GM21381 (cell line): Measurements from ENCODE around the gene LILRA2.
"Not testable (repeated sequence)": the region's sequence is repeated elsewhere in the genome, so short reads cannot be mapped to it uniquely, and the experiment has no call there.

ENCODE experiments used
- ATAC-seq: cut with Tn5 transposase; IDR thresholded peaks from one replicate; pipeline ENCODE4 v1.9.1; 2021; ENCODE audit warnings: mild to moderate bottlenecking, moderate library complexity; ENCODE audit not compliant: unreplicated experiment

LILRA2 gene

DNA sequence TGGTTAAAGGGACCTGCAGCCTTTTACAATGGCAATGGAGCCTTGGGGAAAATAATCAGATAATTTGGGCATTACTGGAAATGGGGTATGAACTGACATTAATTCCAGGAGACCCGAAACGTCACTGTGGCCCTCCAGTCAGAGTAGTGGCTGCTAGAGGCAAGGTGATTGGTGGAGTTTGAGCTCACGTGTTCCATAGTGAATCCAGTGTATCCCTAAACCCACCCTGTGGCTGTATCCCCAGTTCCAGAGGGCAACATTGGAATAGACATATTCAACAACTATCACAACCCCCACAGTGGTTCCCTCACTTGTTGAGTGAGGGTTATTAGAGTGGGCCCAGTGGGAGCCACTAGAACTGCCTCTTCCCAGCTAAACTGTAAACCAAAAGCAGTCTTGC lies 3.3 kb upstream of the LILRA2 start:
- no peak for ATAC-seq

DNA sequence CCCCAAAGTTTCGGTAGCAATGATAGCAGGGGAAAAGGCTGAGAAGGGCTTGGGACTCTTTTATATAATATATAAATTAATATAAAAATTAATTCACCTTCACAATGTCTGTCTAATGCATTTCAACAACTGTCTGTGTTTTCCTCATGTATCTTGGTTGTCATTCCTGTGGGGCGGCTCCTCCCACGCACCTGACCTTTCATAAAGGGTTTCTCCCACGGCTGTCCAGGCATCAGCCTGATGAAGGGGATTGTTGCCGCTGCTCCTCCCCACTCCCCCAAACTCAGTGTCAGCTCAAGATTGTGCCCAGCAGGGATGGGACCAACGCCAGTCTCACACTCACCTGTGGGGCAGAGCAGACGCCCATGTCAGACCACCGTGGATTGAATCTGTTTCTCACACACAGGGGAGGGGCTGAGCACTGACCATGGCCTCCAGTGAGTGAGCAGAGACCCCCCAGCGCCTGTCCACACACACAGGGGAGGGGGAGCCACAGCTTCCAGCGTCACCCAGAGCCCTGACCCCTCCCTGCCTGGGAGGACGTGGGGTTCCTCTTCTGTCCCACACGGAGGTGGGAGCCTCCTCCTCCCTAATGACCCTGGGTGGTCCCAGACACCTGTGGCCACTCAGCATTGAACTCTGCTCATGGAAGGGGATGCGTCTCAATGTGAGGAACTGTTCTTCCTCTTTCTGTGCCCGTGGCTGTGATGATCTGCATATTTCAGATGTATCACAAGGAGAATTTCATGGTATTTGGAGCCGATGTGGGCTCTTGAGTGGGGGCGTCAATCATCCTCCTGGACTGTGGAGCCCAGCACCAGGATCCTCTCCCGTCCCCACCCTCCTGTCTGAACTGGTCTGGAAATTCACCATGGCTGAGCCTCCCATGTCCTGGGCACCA lies 1.6 kb upstream of the LILRA2 start:
- not testable (repeated sequence) for ATAC-seq

- no peak for ATAC-seq
Measured at GRCh38 chr19:54572696-54573311, 786 bp upstream of the LILRA2 start.

DNA sequence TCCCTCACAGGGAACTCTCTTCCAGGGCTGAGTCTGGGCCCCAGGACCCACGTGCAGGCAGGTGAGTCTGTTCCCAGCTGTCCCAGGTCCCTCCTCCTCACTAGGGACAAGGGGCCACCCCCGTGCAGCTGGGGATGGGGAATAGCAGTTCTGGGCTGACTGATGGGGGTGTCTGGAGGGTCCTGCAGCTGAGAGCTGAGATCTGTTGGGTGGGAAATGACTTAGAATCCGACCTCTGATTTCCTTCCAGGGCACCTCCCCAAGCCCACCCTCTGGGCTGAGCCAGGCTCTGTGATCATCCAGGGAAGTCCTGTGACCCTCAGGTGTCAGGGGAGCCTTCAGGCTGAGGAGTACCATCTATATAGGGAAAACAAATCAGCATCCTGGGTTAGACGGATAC lies 461 bp downstream of the LILRA2 start:
- ATAC-seq, result no peak

DNA sequence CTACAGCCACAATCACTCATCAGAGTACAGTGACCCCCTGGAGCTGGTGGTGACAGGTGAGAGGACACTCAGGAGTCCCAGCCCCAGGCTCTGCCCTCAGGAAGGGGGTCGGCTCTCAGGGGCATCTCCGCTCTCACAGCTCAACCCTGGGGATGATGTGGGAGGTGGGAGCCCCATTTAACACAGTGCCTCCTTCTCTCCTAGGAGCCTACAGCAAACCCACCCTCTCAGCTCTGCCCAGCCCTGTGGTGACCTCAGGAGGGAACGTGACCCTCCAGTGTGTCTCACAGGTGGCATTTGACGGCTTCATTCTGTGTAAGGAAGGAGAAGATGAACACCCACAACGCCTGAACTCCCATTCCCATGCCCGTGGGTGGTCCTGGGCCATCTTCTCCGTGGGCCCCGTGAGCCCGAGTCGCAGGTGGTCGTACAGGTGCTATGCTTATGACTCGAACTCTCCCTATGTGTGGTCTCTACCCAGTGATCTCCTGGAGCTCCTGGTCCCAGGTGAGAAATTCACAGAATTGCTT lies 1.0 kb downstream of the LILRA2 start:
- ATAC-seq, result no peak

DNA sequence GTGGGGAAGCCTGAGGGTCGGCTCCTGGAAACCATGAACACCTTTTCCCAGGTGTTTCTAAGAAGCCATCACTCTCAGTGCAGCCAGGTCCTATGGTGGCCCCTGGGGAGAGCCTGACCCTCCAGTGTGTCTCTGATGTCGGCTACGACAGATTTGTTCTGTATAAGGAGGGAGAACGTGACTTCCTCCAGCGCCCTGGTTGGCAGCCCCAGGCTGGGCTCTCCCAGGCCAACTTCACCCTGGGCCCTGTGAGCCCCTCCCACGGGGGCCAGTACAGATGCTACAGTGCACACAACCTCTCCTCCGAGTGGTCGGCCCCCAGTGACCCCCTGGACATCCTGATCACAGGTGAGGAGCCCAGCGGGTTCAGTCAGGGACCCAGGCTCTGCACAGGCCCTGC lies 1.6 kb downstream of the LILRA2 start:
- ATAC-seq, result not testable (repeated sequence)

DNA sequence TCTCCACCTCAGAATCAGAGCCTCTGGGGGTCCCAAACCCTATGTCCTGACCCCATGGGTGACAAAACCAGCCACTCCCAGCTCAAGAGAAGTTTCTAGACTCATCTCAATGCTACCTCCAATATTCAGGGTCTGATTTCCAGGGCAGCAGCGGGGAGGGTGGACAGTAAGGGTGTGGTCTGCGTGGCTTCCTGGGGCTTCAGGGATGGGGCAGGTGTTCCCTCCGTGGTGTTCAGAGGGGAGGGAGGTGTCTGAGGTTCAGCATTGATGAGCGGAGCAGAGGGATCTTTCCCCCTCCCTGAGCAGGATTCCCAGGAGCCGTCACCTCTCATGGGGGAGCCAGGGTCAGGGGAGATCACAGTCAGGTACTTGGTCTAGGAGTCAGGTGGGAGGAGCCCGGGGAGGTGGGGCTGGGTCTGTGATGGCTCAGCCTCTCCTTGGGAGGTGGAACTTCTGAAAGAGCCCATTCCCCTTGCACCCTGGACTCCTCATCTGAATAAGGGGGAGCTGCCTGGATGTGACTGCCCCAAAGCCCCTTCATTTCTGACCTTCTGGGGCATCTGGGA lies 2.9 kb downstream of the LILRA2 start:
- no peak for ATAC-seq

DNA sequence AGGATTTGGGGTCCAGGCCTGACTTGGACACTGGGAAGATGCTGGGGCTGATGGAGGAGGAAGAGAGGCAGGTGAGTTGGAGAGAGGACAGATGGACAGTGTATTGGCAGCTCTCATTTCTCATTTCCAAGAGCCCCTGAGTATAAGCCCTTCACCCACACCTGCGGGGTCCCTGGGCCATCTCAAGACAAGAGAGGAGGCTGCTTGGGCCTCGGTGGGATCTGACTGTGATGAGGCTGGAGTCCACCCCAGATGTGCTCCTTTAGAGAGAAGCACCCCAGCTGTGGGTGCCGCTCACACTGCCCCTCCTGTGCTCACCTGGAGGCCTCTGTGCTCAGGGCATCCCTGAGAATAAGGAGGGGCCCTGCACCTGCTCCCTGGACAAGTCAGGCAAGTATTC lies 3.7 kb downstream of the LILRA2 start:
- ATAC-seq, result no peak

GRCh38 chr19:54578268-54578667 lies 4.7 kb downstream of the LILRA2 start:
- not testable (repeated sequence) for ATAC-seq

DNA sequence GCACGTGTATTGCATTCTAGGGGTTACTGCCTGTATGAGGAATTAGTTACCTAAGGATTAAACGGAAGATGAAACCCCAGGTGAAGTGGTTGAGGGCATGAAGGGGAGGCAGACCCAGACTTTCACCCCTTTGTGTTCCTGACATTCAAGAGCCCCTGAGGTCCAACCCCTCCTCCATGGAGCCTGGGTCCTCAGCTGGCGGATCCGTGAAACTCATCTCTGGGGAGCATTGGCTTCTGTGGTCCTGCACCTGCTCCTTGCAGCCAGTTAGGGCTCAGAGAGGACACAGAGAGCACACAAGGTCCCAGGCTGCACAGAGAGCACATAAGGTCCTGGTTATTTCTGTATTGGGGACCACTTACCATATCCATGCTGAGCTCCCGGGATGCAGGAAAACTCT lies 12.8 kb downstream of the LILRA2 start:
- ATAC-seq, result no peak

DNA sequence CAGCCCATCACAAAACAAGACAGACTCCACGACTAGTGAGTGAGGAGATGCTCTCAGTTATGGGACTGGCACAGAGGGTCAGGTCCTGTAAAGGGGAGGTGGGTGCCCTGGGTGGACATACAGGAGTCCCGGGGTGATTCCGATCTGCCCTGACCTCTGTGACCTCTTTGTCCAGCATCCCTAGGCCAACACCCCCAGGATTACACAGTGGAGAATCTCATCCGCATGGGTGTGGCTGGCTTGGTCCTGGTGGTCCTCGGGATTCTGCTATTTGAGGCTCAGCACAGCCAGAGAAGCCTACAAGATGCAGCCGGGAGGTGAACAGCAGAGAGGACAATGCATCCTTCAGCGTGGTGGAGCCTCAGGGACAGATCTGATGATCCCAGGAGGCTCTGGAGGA lies 13.4 kb downstream of the LILRA2 start:
- ATAC-seq, result no peak

DNA sequence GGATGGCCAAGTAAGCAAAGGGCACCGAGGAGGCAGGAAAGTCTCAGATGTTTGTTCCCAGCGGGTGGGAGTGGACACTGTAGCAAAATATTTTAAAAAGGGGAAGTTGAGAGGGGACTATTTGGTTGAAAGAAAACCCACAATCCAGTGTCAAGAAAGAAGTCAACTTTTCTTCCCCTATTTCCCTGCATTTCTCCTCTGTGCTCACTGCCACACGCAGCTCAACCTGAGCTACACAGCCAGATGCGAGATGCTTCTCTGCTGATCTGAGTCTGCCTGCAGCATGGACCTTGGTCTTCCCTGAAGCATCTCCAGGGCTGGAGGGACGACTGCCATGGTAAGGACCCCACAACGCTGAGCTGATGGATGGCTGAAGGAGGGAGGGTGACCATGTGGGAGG lies 19.9 kb downstream of the LILRA2 start, which contains the start of gene LILRA1:
Gene LILRA1, plus strand, starts transcription at position 188 of the 400 bp plus-strand sequence. CDS start 613 bp downstream, outside the sequence.
- not testable (repeated sequence) for ATAC-seq

- not testable (repeated sequence) for ATAC-seq
Measured at GRCh38 chr19:54593931-54594626, 20.5 kb downstream of the LILRA2 start.

DNA sequence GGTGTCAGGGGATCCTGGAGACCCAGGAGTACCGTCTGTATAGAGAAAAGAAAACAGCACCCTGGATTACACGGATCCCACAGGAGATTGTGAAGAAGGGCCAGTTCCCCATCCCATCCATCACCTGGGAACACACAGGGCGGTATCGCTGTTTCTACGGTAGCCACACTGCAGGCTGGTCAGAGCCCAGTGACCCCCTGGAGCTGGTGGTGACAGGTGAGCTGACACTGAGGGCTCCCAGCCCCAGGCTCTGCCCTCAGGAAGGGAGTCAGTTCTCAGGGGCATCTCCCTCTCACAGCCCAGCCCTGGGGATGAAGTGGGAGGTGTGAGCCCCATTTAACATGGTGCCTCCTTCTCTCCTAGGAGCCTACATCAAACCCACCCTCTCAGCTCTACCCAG lies 21.1 kb downstream of the LILRA2 start:
- no peak for ATAC-seq

DNA sequence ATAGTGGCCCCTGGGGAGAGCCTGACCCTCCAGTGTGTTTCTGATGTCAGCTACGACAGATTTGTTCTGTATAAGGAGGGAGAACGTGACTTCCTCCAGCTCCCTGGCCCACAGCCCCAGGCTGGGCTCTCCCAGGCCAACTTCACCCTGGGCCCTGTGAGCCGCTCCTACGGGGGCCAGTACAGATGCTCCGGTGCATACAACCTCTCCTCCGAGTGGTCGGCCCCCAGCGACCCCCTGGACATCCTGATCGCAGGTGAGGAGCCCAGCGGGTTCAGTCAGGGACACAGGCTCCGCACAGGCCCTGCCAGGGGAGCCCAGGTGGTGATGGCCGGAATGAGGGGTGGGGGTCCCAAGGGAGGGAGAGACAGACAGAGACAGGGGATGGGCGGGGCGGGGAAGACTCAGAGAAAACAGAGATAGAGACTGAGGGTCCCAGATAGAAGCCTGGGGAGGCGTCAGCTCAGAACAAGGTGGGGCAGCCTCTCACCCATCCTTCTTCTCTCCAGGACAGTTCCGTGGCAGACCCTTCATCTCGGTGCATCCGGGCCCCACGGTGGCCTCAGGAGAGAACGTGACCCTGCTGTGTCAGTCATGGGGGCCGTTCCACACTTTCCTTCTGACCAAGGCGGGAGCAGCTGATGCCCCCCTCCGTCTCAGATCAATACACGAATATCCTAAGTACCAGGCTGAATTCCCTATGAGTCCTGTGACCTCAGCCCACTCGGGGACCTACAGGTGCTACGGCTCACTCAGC lies 22.3 kb downstream of the LILRA2 start:
- not testable (repeated sequence) for ATAC-seq

GRCh38 chr19:54600212-54600611 lies 26.6 kb downstream of the LILRA2 start:
- ATAC-seq, result no peak

DNA sequence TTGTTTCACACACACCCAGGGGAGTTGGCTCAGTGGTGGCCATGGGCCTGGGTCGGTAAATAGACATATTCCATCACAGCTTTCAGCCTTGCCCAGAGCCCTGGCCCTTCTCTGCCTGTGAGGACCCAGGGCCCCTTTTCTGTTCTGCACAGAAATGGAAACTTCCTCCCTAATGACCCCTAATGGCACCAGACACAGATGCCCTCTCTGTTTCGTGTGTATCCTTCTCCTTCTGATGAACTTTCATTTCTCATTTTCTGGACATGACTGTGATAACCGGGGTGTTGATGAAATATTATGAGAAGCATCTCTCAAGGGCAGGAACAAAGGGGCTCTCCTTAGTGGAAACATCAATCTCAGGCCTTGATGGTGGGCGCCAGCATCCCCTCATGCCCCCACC lies 32.6 kb downstream of the LILRA2 start:
- no peak for ATAC-seq

GRCh38 chr19:54606891-54607784 lies 33.5 kb downstream of the LILRA2 start:
- no peak for ATAC-seq

DNA sequence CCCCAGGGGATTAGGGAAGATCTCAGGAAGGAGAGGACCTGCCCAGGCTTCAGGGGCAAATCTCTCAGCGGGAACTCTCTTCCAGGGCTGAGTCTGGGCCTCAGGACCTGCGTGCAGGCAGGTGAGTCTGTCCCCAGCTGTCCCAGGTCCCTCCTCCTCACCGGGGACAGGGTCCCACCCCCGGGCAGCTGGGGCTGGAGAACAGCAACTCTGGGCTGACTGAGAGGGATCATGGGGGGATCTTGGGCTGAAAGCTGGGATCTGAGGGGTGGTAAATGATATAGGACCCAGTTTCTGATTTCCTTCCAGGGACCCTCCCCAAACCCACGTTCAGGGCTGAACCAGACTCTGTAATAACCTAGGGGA lies 34.2 kb downstream of the LILRA2 start:
- ATAC-seq, result no peak
